AG09319 (cell line): ENCODE results near the gene GARNL3.

Source experiments
- DNase-seq: peaks from one replicate; pipeline ENCODE4 v3.0.0-alpha.2; 2010; ENCODE audit warnings: low read depth; ENCODE audit errors: extremely low read depth
- CTCF ChIP-seq: IDR thresholded peaks from 2 replicates; pipeline ENCODE4 v1.5.1; 2011; ENCODE audit warnings: low read depth, mild to moderate bottlenecking, inconsistent platforms, low read length, moderate library complexity

The GARNL3 gene

DNA sequence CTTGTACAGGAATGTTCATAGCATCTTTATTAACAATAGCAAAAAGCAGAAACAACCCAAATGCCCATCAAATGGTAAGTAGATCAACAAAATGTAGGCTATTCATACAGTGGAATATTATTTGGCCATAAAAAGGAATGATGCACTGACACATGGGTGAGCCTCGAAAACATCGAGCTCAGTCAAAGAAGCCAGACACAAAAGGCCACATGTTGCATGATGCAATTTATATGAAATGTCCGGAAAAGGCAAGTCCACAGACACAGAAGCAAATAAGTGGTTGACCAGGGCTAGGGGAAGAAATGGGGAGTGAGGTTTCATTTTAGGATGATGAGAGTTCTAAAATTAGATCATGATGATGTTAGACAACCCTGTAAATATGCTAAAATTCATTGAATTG is 115.9 kb downstream of the GARNL3 start:
- DNase-seq: no peak
- no peak for TF ChIP-seq CTCF

DNA sequence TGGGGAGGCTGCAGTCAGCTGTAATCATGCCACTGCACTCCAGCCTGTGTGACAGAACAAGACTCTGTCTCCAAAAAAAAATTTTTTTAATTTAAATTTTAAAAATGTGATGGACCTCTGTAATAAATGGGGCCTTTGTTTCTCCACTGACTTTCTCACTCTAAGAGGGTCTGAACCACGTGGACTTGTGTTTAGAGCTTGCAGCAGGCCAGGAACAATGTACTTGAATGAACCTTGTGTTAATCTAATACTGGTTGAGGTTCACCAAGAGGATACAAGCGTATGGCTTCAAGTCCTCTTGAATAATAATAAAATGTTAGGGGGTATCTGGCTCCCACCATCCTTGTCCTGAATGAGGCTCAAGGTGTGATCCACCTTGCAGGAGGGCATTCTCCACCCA is 118.0 kb downstream of the GARNL3 start:
- no peak for TF ChIP-seq CTCF
- no peak for DNase-seq

GRCh38 chr9:127384016-127384730 is 119.6 kb downstream of the GARNL3 start:
- TF ChIP-seq CTCF: no peak
- DNase-seq: no peak

- DNase-seq: no peak
- TF ChIP-seq CTCF: no peak
These were observed 120.3 kb downstream of the GARNL3 start for GRCh38 chr9:127384901-127385300.

GRCh38 chr9:127386249-127386648 is 121.7 kb downstream of the GARNL3 start:
- no peak for DNase-seq
- TF ChIP-seq CTCF: no peak

DNA sequence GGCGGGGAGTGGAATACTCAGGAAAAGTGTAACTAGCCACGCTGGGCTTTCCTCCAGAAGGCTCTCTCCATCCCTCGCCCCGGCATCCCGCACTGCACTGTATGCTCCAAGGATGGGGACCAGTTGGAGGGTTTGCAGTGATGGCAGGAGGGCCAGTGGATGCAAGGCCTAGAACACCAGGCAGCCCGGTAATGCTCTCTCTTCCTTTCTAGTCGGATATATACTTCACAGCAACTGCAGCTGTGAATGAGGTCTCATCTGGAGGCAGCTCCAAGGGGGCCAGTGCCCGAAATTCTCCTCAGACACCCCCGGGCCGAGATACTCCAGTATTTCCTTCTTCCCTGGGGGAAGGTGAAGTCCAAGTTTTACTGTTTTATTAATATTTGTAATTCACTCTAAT is 122.4 kb downstream of the GARNL3 start:
- no peak for TF ChIP-seq CTCF

DNA sequence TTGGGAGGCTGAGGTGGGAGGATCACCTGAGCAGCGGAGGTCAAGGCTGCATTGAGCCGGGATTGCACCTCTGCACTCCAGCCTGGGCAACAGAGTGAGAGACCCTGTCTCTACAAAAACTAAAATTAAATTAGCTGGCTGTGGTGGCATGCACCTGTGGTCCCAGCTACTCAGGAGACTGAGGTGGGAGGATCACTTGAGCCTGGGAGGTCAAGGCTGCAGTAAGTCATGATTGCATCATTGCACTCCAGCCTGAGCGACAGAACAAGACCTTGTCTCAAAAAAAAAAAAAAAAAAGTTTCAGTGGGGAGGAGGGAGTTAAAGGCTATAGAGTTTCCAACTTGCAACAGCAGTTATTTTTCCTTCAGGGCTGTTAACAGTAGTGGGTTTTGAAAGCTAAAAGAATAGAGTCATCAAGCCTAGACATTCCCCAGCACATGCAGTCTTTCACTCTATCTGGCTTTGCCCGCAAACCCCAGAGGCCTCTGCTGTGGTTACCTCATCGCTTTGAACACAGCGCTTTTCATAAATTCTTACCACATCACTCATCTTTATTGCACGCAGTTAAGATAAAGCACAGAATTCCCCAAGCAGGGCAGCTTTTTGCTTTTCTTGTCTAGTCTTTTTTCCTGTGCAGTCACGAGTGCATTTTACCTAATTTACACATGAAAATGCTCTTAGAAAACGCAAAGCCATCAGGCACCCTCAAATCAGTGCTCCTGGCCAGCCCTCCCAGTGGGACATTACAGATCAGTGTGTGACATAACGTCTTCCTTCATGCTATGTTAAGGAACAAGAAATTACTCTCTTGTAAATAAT is 123.7 kb downstream of the GARNL3 start:
- no peak for TF ChIP-seq CTCF
- DNase-seq: peak; percentile 83

More for the DNA sequence above, 122.4 kb downstream of the GARNL3 start:
- DNase-seq: no peak
